ENCODE measurements around the gene SASH3.

SASH3 gene

GRCh38 chrX:129791961-129792570, 12.3 kb downstream of the SASH3 start:
- H3K4me3 ChIP-seq (ENCODE audit: low read depth, low read length), result no peak overlapping the region
- no peak for TF ChIP-seq CTCF (IDR thresholded peaks at IDR 0.05; ENCODE audit: low read depth, low read length)

GRCh38 chrX:129792586-129793291, 13.0 kb downstream of the SASH3 start:
- H3K4me3 ChIP-seq (ENCODE audit: low read depth, low read length), result no peak overlapping the region
- TF ChIP-seq CTCF (IDR thresholded peaks at IDR 0.05; ENCODE audit: low read depth, low read length), result no peak

- no peak overlapping the region for H3K4me3 ChIP-seq (ENCODE audit: low read depth, low read length)
- no peak for TF ChIP-seq CTCF (IDR thresholded peaks at IDR 0.05; ENCODE audit: low read depth, low read length)
Measured at GRCh38 chrX:129793604-129794191, 13.9 kb downstream of the SASH3 start.

GRCh38 chrX:129795584-129795983, 15.8 kb downstream of the SASH3 start:
- H3K4me3 ChIP-seq (ENCODE audit: low read depth, low read length), result no peak overlapping the region
- no peak for TF ChIP-seq CTCF (IDR thresholded peaks at IDR 0.05; ENCODE audit: low read depth, low read length)

- TF ChIP-seq CTCF (IDR thresholded peaks at IDR 0.05; ENCODE audit: low read depth, low read length), result no peak
- no peak overlapping the region for H3K4me3 ChIP-seq (ENCODE audit: low read depth, low read length)
Measured at GRCh38 chrX:129797251-129797906, 17.6 kb downstream of the SASH3 start.

GRCh38 chrX:129798456-129798855, 18.7 kb downstream of the SASH3 start:
- no peak overlapping the region for H3K4me3 ChIP-seq (ENCODE audit: low read depth, low read length)
- no peak for TF ChIP-seq CTCF (IDR thresholded peaks at IDR 0.05; ENCODE audit: low read depth, low read length)

DNA sequence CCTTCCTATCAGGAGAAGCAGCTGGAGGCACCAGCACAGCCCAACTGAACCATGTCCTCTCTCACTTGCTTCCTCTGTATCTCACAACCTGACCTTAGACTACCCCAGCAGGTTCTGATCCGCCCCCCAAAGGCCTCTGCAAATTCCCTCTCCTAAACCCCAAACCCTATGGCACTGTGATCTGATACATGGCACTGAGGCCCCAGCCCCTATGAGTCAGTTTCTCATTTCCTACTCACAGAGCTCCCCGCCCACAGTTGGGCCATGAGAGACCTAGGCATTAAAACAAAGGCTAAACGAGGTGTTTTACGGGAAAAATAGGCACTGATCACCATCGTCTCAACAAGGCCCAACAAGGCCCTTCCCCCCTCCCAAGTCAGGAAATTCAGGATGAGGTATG, 19.1 kb downstream of the SASH3 start:
- H3K4me3 ChIP-seq (ENCODE audit: low read depth, low read length), result no peak overlapping the region
- TF ChIP-seq CTCF (IDR thresholded peaks at IDR 0.05; ENCODE audit: low read depth, low read length), result no peak
